Chondrocyte (in vitro differentiated cells): ENCODE measurements around the gene GPSM1. TPM values are rescaled to one million over a fixed set of nuclear protein-coding genes. Genes with fewer than 3 reads are reported as not detected.

Source experiments
- DNase-seq: peaks from one replicate; pipeline ENCODE4 v3.0.0; 2021; ENCODE audit warnings: mixed read lengths, low spot score
- H3K27ac Mint-ChIP-seq: one replicate; pipeline ENCODE4 v1.8.0; 2021; ENCODE audit warnings: mild to moderate bottlenecking, moderate library complexity, mixed read lengths; ENCODE audit not compliant: unreplicated experiment
- H3K27me3 Mint-ChIP-seq: 2 replicates; pipeline ENCODE4 v1.8.0; 2021; ENCODE audit warnings: low read depth, mixed read lengths
- H3K36me3 Mint-ChIP-seq: 2 replicates; pipeline ENCODE4 v1.8.0; 2021; ENCODE audit warnings: low read depth, mixed read lengths
- H3K4me1 Mint-ChIP-seq: 2 replicates; pipeline ENCODE4 v1.8.0; 2021; ENCODE audit warnings: low read depth, mild to moderate bottlenecking, mixed read lengths
- H3K4me3 Mint-ChIP-seq: one replicate; pipeline ENCODE4 v1.8.0; 2021; ENCODE audit warnings: mild to moderate bottlenecking, moderate library complexity, mixed read lengths; ENCODE audit not compliant: unreplicated experiment
- H3K9me3 Mint-ChIP-seq: 2 replicates; pipeline ENCODE4 v1.8.0; 2021; ENCODE audit warnings: low read depth, mixed read lengths
- total RNA-seq: library from RNA; stranded (reverse); gene quantifications from 3 replicates; pipeline ENCODE4 v1.2.1, GENCODE V29; 2021
- TF ChIP-seq, protein P1 (sequence below): fragments of 200-600 bp; sonication (generic); IDR thresholded peaks from 2 replicates; pipeline ENCODE4 v1.5.0; 2021; ENCODE audit warnings: antibody characterized with exemption, mild to moderate bottlenecking, moderate library complexity

The GPSM1 gene
- total RNA-seq, 1 donor from 2014 or later: 40.0 TPM

DNA sequence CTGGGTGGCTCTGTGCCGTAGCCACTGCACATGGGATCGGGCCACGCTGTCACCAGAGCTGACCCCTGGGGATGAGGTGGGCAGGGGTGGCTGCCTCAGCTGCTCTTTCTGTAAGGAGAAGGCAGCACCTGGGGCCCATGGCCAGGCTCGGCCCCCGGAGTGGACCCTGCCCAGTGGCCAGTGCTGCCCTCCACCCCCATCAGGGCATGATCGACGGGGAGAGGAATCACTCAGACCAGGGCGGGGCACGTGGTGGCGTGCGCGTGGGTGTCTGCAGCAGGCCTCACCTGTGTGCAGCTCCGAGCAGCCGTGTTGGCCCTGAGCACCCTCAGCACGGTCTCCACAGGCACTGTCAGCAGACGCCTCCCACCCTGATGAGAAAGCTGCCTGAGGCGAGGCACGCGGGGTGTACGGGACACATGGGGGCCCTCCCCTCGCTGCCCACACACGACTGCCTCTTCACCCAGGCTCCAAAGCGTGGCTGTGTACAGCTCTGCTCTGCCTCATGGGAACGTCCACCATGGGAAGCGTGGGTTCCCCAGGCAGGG is 54.7 kb downstream of the GPSM1 start:
- H3K36me3 Mint-ChIP-seq: peaks cover 10% of the 10 kb centered on the region

DNA sequence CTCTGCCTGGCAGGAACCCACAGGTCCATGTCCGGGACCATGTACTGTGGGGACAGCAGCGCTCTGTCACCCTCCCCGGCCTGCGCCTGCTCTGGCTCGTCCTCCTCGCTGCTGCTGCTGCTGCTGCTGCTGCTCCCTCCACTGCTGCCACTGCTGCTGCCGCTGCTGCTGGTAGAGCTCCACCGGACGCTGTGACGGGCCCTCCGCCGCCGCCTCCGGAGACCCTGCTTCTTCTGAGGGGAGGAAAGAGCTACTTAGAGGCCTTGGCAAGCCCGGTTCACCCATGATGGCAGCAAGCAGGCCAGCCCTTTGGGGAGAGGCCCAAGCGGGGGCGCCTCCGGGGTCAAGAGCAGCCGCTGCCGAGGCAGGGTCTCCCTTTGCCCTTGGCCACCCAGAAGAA is 56.1 kb downstream of the GPSM1 start:
- H3K4me3 Mint-ChIP-seq: no peak overlapping the region
- no peaks in the 10 kb centered on the region for H3K9me3 Mint-ChIP-seq
- peaks cover 18% of the 10 kb centered on the region for H3K36me3 Mint-ChIP-seq
- H3K27me3 Mint-ChIP-seq: no peaks in the 10 kb centered on the region
- no peak for DNase-seq
- H3K27ac Mint-ChIP-seq: no peak overlapping the region
- no peaks in the 10 kb centered on the region for H3K4me1 Mint-ChIP-seq
- TF ChIP-seq, protein P1, sequence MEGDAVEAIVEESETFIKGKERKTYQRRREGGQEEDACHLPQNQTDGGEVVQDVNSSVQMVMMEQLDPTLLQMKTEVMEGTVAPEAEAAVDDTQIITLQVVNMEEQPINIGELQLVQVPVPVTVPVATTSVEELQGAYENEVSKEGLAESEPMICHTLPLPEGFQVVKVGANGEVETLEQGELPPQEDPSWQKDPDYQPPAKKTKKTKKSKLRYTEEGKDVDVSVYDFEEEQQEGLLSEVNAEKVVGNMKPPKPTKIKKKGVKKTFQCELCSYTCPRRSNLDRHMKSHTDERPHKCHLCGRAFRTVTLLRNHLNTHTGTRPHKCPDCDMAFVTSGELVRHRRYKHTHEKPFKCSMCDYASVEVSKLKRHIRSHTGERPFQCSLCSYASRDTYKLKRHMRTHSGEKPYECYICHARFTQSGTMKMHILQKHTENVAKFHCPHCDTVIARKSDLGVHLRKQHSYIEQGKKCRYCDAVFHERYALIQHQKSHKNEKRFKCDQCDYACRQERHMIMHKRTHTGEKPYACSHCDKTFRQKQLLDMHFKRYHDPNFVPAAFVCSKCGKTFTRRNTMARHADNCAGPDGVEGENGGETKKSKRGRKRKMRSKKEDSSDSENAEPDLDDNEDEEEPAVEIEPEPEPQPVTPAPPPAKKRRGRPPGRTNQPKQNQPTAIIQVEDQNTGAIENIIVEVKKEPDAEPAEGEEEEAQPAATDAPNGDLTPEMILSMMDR: no peak

More for the DNA sequence above, 54.7 kb downstream of the GPSM1 start:
- Mint-ChIP-seq H3K27ac (no peak overlapping the region), H3K27me3 (no peaks in the 10 kb centered on the region), H3K4me1 (no peaks in the 10 kb centered on the region), H3K4me3 (no peak overlapping the region), H3K9me3 (no peaks in the 10 kb centered on the region)
- no peak for DNase-seq
- TF ChIP-seq, protein P1: no peak

DNA sequence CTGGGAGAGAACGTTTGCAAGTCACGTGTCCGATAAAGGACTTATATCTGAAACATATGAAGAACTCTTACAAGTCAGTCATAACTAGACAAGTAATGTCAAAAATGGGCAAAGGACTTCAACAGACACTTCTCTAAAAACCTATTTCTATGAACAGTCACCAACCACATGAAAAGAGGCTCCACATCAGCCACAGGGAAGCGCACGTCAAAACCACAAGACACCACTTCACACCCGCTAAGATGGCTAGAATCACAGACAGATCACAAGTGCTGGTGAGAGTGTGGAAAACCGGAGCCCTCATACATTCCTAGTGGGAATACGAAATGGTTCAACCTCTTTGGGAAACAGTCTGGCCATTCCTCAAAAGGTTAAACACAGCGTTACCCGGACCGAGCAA is 57.7 kb downstream of the GPSM1 start:
- H3K27me3 Mint-ChIP-seq: no peaks in the 10 kb centered on the region
- TF ChIP-seq, protein P1: no peak
- H3K4me1 Mint-ChIP-seq: no peaks in the 10 kb centered on the region
- H3K4me3 Mint-ChIP-seq: no peak overlapping the region
- peaks cover 25% of the 10 kb centered on the region for H3K36me3 Mint-ChIP-seq
- no peak for DNase-seq
- no peak overlapping the region for H3K27ac Mint-ChIP-seq
- no peaks in the 10 kb centered on the region for H3K9me3 Mint-ChIP-seq

DNA sequence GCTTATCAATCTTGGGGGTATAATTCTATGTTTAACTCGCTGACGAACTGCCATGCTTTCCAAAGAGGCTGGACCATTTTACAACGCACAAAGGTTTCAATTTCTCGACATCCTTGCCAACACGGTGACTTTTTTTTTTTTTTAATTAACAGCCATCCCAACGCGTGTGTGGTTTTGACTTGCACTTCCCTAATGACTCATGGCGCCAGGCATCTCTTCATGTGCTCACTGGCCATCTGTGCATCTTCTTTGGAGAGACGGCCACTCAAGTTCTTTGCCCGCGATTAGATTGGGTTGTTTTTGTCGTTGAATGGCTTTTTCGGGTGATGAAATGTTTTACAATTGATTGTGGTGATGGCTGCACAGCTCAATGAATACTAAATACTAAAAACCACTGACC is 58.7 kb downstream of the GPSM1 start:
- H3K9me3 Mint-ChIP-seq: no peaks in the 10 kb centered on the region
- H3K4me3 Mint-ChIP-seq: no peak overlapping the region
- H3K27me3 Mint-ChIP-seq: no peaks in the 10 kb centered on the region
- no peak for DNase-seq
- H3K27ac Mint-ChIP-seq: no peak overlapping the region
- TF ChIP-seq, protein P1: no peak
- no peaks in the 10 kb centered on the region for H3K4me1 Mint-ChIP-seq
- H3K36me3 Mint-ChIP-seq: peaks cover 25% of the 10 kb centered on the region

DNA sequence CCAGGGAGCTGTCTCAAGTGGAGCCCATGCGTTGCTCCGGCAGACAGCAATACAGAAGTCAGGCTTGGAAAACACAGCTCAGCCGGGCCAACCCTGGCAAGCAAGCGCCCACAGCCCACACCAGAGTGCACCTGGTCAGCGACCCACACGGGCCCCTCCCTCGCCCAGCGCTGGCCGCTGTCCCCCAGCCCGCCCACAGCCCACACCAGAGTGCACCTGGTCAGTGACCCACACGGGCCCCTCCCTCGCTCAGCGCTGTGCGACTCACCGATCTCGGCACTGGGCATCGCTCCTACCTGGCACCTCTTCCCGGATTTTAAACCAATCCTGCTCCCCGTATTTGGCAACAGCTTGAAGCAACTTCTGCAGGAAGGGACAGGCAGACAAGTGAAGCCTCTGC is 59.9 kb downstream of the GPSM1 start:
- H3K27me3 Mint-ChIP-seq: no peaks in the 10 kb centered on the region

More for the DNA sequence above, 59.9 kb downstream of the GPSM1 start:
- TF ChIP-seq, protein P1: no peak
- Mint-ChIP-seq H3K4me1 (no peaks in the 10 kb centered on the region), H3K36me3 (peaks cover 33% of the 10 kb centered on the region), H3K4me3 (no peak overlapping the region), H3K9me3 (no peaks in the 10 kb centered on the region), H3K27ac (no peak overlapping the region)
- DNase-seq: no peak
